ENCODE results near the gene CAPN1. TPM values are rescaled to one million over a fixed set of nuclear protein-coding genes. Genes with fewer than 3 reads are reported as not detected.
A peak's percentile ranks its signal among the peaks of the same experiment; 100 is the strongest.

The CAPN1 gene
- total and polyA plus RNA-seq, 2 of the 13 experiments (the other 11 are each of a cell fraction or from before 2014, with no cell fraction given): 57.3 to 82.6 TPM

DNA sequence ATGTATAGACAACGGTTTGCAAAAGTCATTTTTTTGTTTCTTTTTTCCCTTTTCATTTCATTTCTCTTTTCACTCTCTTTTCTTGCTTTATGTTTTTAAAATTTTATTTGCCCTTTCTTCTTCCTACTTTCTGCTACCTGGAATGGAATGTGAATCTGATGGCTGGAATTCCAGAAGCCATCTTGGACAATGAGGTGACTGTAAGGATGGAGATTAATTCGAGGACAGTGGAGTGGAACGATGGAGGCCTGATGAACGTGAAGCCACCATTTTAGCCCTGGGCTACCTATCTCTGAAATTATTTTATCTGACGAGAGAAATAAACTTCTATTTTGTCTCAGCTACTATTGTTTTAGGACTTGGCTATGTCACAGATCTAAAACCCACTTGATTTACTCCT, 77.3 kb downstream of the CAPN1 start (continued):
- TF ChIP-seq RFX5 (IDR thresholded peaks at IDR 0.05; ENCODE audit: low read depth, low read length): no peak
- TF ChIP-seq RBAK (CRISPR knock-in tag; IDR thresholded peaks at IDR 0.05): no peak
- TF ChIP-seq POLR2A (IDR thresholded peaks at IDR 0.05; ENCODE audit: insufficient read depth in 1 of 2, low read depth in 2 of 2, low read length in 2 of 2): no peak

DNA sequence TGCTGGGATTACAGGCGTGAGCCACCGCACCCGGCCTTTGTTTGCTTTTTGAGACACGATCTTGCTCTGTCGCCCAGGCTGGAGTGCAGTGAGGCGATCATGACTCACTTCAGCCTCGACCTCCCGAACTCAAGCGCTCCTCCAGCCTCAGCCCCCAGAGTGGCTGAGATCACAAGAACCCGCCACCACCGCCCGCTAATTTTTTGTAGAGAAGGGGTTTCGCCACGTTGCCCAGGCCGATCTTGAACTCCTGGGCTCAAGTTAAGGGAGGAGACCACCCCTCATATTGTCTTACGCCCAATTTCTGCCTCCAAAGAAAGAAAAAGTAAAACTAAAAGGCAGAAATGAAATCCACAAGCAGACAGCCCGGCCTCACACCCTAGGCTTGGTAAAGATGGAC, 78.6 kb downstream of the CAPN1 start:
- FAIRE-seq (no peak), DNase-seq (ENCODE audit: low spot score) (no peak), ATAC-seq (no peak)
- H3K79me2 ChIP-seq (ENCODE audit: insufficient read depth, low read length): peaks cover 17% of the 10 kb centered on the region
- H3K4me2 ChIP-seq (ENCODE audit: low read depth, low read length): no peak overlapping the region
- in situ Hi-C loops (cut with HindIII; ENCODE audit: extremely low pct_ligation_motif_present, low pct_unique_long_range_greater_than_20kb) (no loop called here), intact Hi-C loops (cut with micrococcal nuclease; ENCODE audit: unreplicated experiment) (no loop called here)
- no peak overlapping the region for H3K9ac ChIP-seq (ENCODE audit: insufficient read depth, low read depth, low read length)
- H2AFZ ChIP-seq (ENCODE audit: low read length): no peak overlapping the region
- ChIA-PET CTCF (ENCODE audit: low intra/inter-chr PET ratio, low total read pairs) (no interaction called here), POLR2A (interaction anchor here (1.2 kb wide), 1 partner anchor 78 kb away, joined by 4 read pairs; the partner anchor contains the start of gene CAPN1)
- no peaks in the 10 kb centered on the region for H3K36me3 ChIP-seq (replicated peaks in 1 of 2; ENCODE audit: control insufficient read depth in 1 of 2, insufficient read depth in 2 of 2, low read length in 2 of 2)
- no peaks in the 10 kb centered on the region for H3K9me3 ChIP-seq (ENCODE audit: low read length)
- H3K27ac ChIP-seq (ENCODE audit: extremely low read length, insufficient read depth, low read length): no peak overlapping the region
- 93% methylated on average over 16 of the region's 17 CpGs for WGBS (ENCODE audit: low lambda C conversion rate)
- TF ChIP-seq AGO1 (IDR thresholded peaks at IDR 0.05; ENCODE audit: low read depth, low read length, poor library complexity, severe bottlenecking): no peak
- 0 out of 2 replicates have a peak, but pooled peaks have one; percentile 1 for TF ChIP-seq ZNF460 (CRISPR knock-in tag; IDR thresholded peaks at IDR 0.05; ENCODE audit: borderline replicate concordance)
- H3K4me3 ChIP-seq (replicated peaks in 1 of 3; ENCODE audit: insufficient read depth in 1 of 3, low read depth in 2 of 3, low read length in 3 of 3): no peak overlapping the region
- H3K27me3 ChIP-seq (ENCODE audit: control insufficient read depth in 1 of 2, insufficient read depth in 2 of 2, low read length in 2 of 2): no peaks in the 10 kb centered on the region; a peak in 2 of 5 replicates
- H3K4me1 ChIP-seq (ENCODE audit: insufficient read depth, low read length): peaks cover 52% of the 10 kb centered on the region
- no TSS peak for BruUV-seq (replicated peaks)
- no peaks in the 10 kb centered on the region for H4K20me1 ChIP-seq (ENCODE audit: insufficient read depth, low read length)

DNA sequence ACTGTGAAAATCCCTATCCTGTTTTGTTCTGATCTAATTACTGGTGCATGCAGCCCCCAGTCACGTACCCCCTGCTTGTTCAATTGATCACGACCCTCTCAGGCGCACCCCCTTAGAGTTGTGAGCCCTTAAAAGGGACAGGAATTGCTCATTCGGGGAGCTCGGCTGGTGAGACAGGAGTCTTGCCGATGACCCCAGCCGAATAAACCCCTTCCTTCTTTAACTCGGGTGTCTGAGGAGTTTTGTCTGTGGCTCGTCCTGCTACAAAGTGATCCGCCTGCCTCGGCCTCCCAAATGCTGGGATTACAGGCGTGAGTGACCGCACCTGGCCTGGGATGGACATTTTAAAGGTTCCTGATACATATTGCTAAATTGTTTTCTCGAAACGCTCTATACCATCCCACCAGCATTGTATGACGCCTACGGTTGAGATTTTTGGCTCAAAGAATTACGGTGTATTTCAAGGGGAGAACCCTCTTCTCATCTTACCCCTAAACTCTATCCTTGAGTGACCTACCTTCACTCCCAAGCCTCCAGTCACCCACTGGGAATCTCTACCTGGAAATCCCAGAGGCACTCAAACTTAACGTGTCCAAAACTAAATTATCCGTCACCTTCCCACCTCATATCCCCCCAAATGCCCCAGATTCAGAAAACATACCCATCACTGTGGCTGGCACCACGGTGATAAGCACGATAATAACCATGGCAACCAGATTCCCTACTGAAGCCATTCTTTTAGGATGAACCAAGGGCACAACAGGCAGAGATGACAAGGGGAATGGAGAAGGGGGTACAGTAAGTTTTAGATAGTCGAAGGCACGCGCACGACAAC, 79.2 kb downstream of the CAPN1 start:
- peak; percentile 49 for ATAC-seq
- BruUV-seq (replicated peaks): TSS peak; percentile 75
- peak overlapping the region; percentile 73 to 86 (median 75) for H3K4me3 ChIP-seq (replicated peaks in 1 of 3; ENCODE audit: insufficient read depth in 1 of 3, low read depth in 2 of 3, low read length in 3 of 3)
- CTCF ChIA-PET (ENCODE audit: low intra/inter-chr PET ratio, low total read pairs): no interaction called here
- POLR2A ChIA-PET: interaction anchor here (1.0 to 2.2 kb wide), 14 partner anchors 14 to 482 kb away, joined by 3 to 18 read pairs (median 4); partner anchors contain the start of genes CAPN1, CDC42EP2, DPF2 and NEAT1
- peaks cover 49% of the 10 kb centered on the region for H3K4me1 ChIP-seq (ENCODE audit: insufficient read depth, low read length)
- H3K36me3 ChIP-seq (replicated peaks in 1 of 2; ENCODE audit: control insufficient read depth in 1 of 2, insufficient read depth in 2 of 2, low read length in 2 of 2): no peaks in the 10 kb centered on the region
- H3K27ac ChIP-seq (ENCODE audit: extremely low read length, insufficient read depth, low read length): peak overlapping the region; percentile 80
- no peaks in the 10 kb centered on the region for H3K9me3 ChIP-seq (ENCODE audit: low read length)
- peaks cover 17% of the 10 kb centered on the region for H3K79me2 ChIP-seq (ENCODE audit: insufficient read depth, low read length)
- in situ Hi-C loops (cut with HindIII; ENCODE audit: extremely low pct_ligation_motif_present, low pct_unique_long_range_greater_than_20kb): no loop called here
- H3K4me2 ChIP-seq (ENCODE audit: low read depth, low read length): peak overlapping the region; percentile 98
- FAIRE-seq: no peak
- H4K20me1 ChIP-seq (ENCODE audit: insufficient read depth, low read length): no peaks in the 10 kb centered on the region
- H2AFZ ChIP-seq (ENCODE audit: low read length): peak overlapping the region; percentile 92
- H3K27me3 ChIP-seq (ENCODE audit: control insufficient read depth in 1 of 2, insufficient read depth in 2 of 2, low read length in 2 of 2): no peaks in the 10 kb centered on the region; a peak in 2 of 5 replicates
- intact Hi-C loops (cut with micrococcal nuclease; ENCODE audit: unreplicated experiment): no loop called here
- WGBS (ENCODE audit: low lambda C conversion rate): 66% methylated on average over 26 of the region's 26 CpGs
- H3K9ac ChIP-seq (ENCODE audit: insufficient read depth, low read depth, low read length): peak overlapping the region; percentile 86
- no peak for DNase-seq (ENCODE audit: low spot score)
- TF ChIP-seq, protein P1, sequence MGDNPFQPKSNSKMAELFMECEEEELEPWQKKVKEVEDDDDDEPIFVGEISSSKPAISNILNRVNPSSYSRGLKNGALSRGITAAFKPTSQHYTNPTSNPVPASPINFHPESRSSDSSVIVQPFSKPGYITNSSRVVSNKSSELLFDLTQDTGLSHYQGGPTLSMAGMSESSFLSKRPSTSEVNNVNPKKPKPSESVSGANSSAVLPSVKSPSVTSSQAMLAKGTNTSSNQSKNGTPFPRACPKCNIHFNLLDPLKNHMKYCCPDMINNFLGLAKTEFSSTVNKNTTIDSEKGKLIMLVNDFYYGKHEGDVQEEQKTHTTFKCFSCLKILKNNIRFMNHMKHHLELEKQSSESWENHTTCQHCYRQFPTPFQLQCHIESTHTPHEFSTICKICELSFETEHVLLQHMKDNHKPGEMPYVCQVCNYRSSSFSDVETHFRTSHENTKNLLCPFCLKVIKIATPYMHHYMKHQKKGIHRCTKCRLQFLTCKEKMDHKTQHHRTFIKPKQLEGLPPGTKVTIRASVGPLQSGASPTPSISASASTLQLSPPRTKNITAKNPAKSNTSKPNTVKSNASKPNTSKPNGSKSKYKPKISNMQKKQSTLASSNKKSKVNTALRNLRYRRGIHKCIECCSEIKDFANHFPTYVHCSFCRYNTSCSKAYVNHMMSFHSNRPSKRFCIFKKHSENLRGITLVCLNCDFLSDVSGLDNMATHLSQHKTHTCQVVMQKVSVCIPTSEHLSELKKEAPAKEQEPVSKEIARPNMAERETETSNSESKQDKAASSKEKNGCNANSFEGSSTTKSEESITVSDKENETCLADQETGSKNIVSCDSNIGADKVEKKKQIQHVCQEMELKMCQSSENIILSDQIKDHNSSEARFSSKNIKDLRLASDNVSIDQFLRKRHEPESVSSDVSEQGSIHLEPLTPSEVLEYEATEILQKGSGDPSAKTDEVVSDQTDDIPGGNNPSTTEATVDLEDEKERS (CRISPR knock-in tag; IDR thresholded peaks at IDR 0.05): no peak
- TF ChIP-seq, protein P2, sequence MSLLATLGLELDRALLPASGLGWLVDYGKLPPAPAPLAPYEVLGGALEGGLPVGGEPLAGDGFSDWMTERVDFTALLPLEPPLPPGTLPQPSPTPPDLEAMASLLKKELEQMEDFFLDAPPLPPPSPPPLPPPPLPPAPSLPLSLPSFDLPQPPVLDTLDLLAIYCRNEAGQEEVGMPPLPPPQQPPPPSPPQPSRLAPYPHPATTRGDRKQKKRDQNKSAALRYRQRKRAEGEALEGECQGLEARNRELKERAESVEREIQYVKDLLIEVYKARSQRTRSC (CRISPR knock-in tag; IDR thresholded peaks at IDR 0.05; ENCODE audit: low read depth): no peak
- TF ChIP-seq, protein P3, sequence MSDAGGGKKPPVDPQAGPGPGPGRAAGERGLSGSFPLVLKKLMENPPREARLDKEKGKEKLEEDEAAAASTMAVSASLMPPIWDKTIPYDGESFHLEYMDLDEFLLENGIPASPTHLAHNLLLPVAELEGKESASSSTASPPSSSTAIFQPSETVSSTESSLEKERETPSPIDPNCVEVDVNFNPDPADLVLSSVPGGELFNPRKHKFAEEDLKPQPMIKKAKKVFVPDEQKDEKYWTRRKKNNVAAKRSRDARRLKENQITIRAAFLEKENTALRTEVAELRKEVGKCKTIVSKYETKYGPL (CRISPR knock-in tag; IDR thresholded peaks at IDR 0.05): no peak
